A549 (cell line): Measurements from ENCODE around the gene DCAF7. TPM values are rescaled to one million over a fixed set of nuclear protein-coding genes. Genes with fewer than 3 reads are reported as not detected.

Experiments used
- ATAC-seq, 2 experiments: fragments of 200-7000 bp in 1 of 2; fragments of >200 bp in 1 of 2; cut with Nextera tagmentation in 1 of 2; cut with Tn5 transposase in 1 of 2; 3 replicates each; pipeline versions ENCODE4 v1.8.0 to v1.9.1; 2018 to 2020; ENCODE audit warnings: mild to moderate bottlenecking in 1 of 2, moderate library complexity in 1 of 2
- CTCF ChIA-PET: fragments of 300-600 bp; sonication (Branson Sonifier 250); formaldehyde crosslinking; extraction: SDS; loops from one replicate; lab custom pipeline; 2021; ENCODE audit warnings: antibody characterized with exemption, inconsistent platforms; lab: Yijun Ruan, JAX
- POLR2A ChIA-PET: fragments of 350-600 bp; formaldehyde crosslinking; extraction: SDS; loops from one replicate; lab custom pipeline; 2021; ENCODE audit warnings: antibody characterized with exemption, inconsistent platforms; lab: Yijun Ruan, JAX
- DNase-seq, 2 experiments: peaks; one replicate each; pipeline versions ENCODE4 v3.0.0 to v3.0.0-alpha.2; 2011 to 2016; ENCODE audit warnings: low read depth in 1 of 2, low spot score in 1 of 2
- FAIRE-seq: peaks from 2 replicates; lab custom pipeline; 2011; peaks lifted over from hg19 to GRCh38; lab: Jason Lieb, UNC
- H3K27ac ChIP-seq, 2 experiments: fragments of >200 bp; sonication (Bioruptor Twin); formaldehyde crosslinking; 3 replicates each; pipeline ENCODE4 v1.5.1; 2016 to 2017
- H3K4me1 ChIP-seq: fragments of >200 bp; sonication (Bioruptor Twin); formaldehyde crosslinking; 3 replicates; pipeline ENCODE4 v1.6.1; 2016
- H3K4me2 ChIP-seq: fragments of >200 bp; sonication (Bioruptor Twin); formaldehyde crosslinking; 3 replicates; pipeline ENCODE4 v1.6.1; 2016
- H3K4me3 ChIP-seq: fragments of >200 bp; sonication (Bioruptor Twin); formaldehyde crosslinking; 3 replicates; pipeline ENCODE4 v1.5.1; 2016
- H3K9me3 ChIP-seq: fragments of >200 bp; sonication (Bioruptor Twin); formaldehyde crosslinking; 3 replicates; pipeline ENCODE4 v1.6.1; 2016
- CBX2 ChIP-seq: fragments of 200-600 bp; sonication (generic); IDR thresholded peaks from 2 replicates; pipeline ENCODE4 v1.6.1; 2016; ENCODE audit warnings: low read depth, mild to moderate bottlenecking, borderline replicate concordance
- CBX8 ChIP-seq: fragments of 200-600 bp; sonication (generic); IDR thresholded peaks from 2 replicates; pipeline ENCODE4 v1.6.1; 2016
- CHD2 ChIP-seq: fragments of 150-350 bp; IDR thresholded peaks from 2 replicates; pipeline ENCODE4 v1.6.1; 2014; ENCODE audit warnings: low read length; ENCODE audit not compliant: partially characterized antibody
- EHF ChIP-seq: fragments of 250-450 bp; sonication (Bioruptor Pico); IDR thresholded peaks from 2 replicates; pipeline ENCODE4 v1.5.0; 2020; ENCODE audit warnings: mild to moderate bottlenecking
- FOXS1 ChIP-seq: fragments of 250-450 bp; sonication (Bioruptor Pico); IDR thresholded peaks from 2 replicates; pipeline ENCODE4 v1.5.0; 2020; ENCODE audit warnings: mild to moderate bottlenecking, moderate library complexity
- GATA3 ChIP-seq: IDR thresholded peaks from 2 replicates; pipeline ENCODE4 v1.6.1; 2012; ENCODE audit warnings: borderline replicate concordance
- HEYL ChIP-seq: fragments of 250-450 bp; sonication (Bioruptor Pico); IDR thresholded peaks from 2 replicates; pipeline ENCODE4 v1.8.0; 2021; ENCODE audit warnings: mild to moderate bottlenecking, moderate library complexity
- HOXB13 ChIP-seq: fragments of 250-450 bp; sonication (Bioruptor Pico); IDR thresholded peaks from 2 replicates; pipeline ENCODE4 v1.5.0; 2020; ENCODE audit warnings: low read depth, mild to moderate bottlenecking, moderate library complexity
- HOXB5 ChIP-seq: fragments of 250-450 bp; sonication (Bioruptor Pico); IDR thresholded peaks from 2 replicates; pipeline ENCODE4 v1.5.0; 2020; ENCODE audit warnings: mild to moderate bottlenecking, moderate library complexity
- JUNB ChIP-seq: fragments of >200 bp; sonication (Bioruptor Twin); formaldehyde crosslinking; IDR thresholded peaks from 2 replicates; pipeline ENCODE4 v1.6.1; 2016
- KDM1A ChIP-seq: fragments of 200-600 bp; sonication (generic); IDR thresholded peaks from 2 replicates; pipeline ENCODE4 v1.6.1; 2016; ENCODE audit warnings: low read depth, mild to moderate bottlenecking
- KDM5A ChIP-seq: fragments of 200-600 bp; sonication (generic); IDR thresholded peaks from 2 replicates; pipeline ENCODE4 v1.6.1; 2016; ENCODE audit warnings: antibody characterized with exemption, mild to moderate bottlenecking
- MYC ChIP-seq: IDR thresholded peaks from 2 replicates; pipeline ENCODE4 v1.6.1; 2012; ENCODE audit warnings: mild to moderate bottlenecking, inconsistent platforms, low read length, improper control_type of control experiment, borderline replicate concordance
- POLR2A ChIP-seq: IDR thresholded peaks from 2 replicates; pipeline ENCODE4 v1.6.1; 2012; ENCODE audit warnings: mild to moderate bottlenecking, low read length
- POLR2AphosphoS2 ChIP-seq: conservative IDR thresholded peaks from 2 replicates; pipeline ENCODE4 v1.6.1; 2012; ENCODE audit warnings: low read length, improper control_type of control experiment, inconsistent platforms
- RAD21 ChIP-seq, 2 experiments: fragments of >200 bp in 1 of 2; sonication (Bioruptor Twin) in 1 of 2; formaldehyde crosslinking in 1 of 2; IDR thresholded peaks in 1 of 2; conservative IDR thresholded peaks in 1 of 2; 2 replicates in 1 of 2; 3 replicates in 1 of 2; pipeline ENCODE4 v1.6.1; 2012 to 2018; ENCODE audit warnings: inconsistent platforms in 1 of 2
- RFX5 ChIP-seq: fragments of 450-650 bp; IDR thresholded peaks from 2 replicates; pipeline ENCODE4 v1.7.1; 2014; ENCODE audit warnings: antibody characterized with exemption, mild to moderate bottlenecking, moderate library complexity
- RNF2 ChIP-seq: fragments of 200-600 bp; sonication (generic); IDR thresholded peaks from 2 replicates; pipeline ENCODE4 v1.6.1; 2016; ENCODE audit warnings: low read depth, mild to moderate bottlenecking, antibody characterized with exemption, moderate library complexity, borderline replicate concordance
- TFCP2L1 ChIP-seq: fragments of 250-450 bp; sonication (Bioruptor Pico); IDR thresholded peaks from 2 replicates; pipeline ENCODE4 v1.5.0; 2021; ENCODE audit warnings: mild to moderate bottlenecking
- TP53 ChIP-seq: fragments of 250-450 bp; sonication (Bioruptor Pico); IDR thresholded peaks from 2 replicates; pipeline ENCODE4 v1.5.0; 2021; ENCODE audit warnings: mild to moderate bottlenecking, moderate library complexity
- ZFP36 ChIP-seq: fragments of 450-650 bp; IDR thresholded peaks from 2 replicates; pipeline ENCODE4 v1.6.1; 2014; ENCODE audit warnings: borderline replicate concordance; ENCODE audit not compliant: partially characterized antibody
- ZSCAN20 ChIP-seq: fragments of 250-450 bp; sonication (Bioruptor Pico); IDR thresholded peaks from 2 replicates; pipeline ENCODE4 v1.8.0; 2022; ENCODE audit warnings: mild to moderate bottlenecking, moderate library complexity
- WGBS: methylation state at CpG from one replicate; pipeline ENCODE4 v1.1.6; 2017; ENCODE audit errors: missing lambda C conversion rate; 5-methylcytosine and 5-hydroxymethylcytosine counted together
- polyA plus RNA-seq, 4 experiments: library from polyadenylated mRNA; depleted of rRNA in 3 of 4; stranded (reverse); fragments of >200 nt; fragmentation: RNase III in 1 of 4; extraction: RNeasy Plus Mini Kit Qiagen cat#74134 plus additional on column Dnase treatment in 1 of 4; gene quantifications; 2 replicates in 3 of 4; 3 replicates in 1 of 4; pipeline ENCODE4 v1.2.3, GENCODE V29; 2011 to 2017
- TF ChIP-seq, protein P1 (sequence below): IDR thresholded peaks from 2 replicates; pipeline ENCODE4 v1.6.1; 2012; ENCODE audit warnings: low read depth, borderline replicate concordance
- TF ChIP-seq, protein P2 (sequence below): fragments of >200 bp; sonication (Bioruptor Twin); formaldehyde crosslinking; IDR thresholded peaks from 2 replicates; pipeline ENCODE4 v1.6.1; 2016
- TF ChIP-seq, protein P3 (sequence below): fragments of >200 bp; sonication (Bioruptor Twin); formaldehyde crosslinking; IDR thresholded peaks from 3 replicates; pipeline ENCODE4 v1.5.1; 2016
- TF ChIP-seq, protein P4 (sequence below): IDR thresholded peaks from 2 replicates; pipeline ENCODE4 v1.6.1; 2012

DCAF7 gene
- polyA plus RNA-seq, 2 of the 4 experiments (the other 2 are of a cell fraction): 37.9 to 51.4 TPM

DNA sequence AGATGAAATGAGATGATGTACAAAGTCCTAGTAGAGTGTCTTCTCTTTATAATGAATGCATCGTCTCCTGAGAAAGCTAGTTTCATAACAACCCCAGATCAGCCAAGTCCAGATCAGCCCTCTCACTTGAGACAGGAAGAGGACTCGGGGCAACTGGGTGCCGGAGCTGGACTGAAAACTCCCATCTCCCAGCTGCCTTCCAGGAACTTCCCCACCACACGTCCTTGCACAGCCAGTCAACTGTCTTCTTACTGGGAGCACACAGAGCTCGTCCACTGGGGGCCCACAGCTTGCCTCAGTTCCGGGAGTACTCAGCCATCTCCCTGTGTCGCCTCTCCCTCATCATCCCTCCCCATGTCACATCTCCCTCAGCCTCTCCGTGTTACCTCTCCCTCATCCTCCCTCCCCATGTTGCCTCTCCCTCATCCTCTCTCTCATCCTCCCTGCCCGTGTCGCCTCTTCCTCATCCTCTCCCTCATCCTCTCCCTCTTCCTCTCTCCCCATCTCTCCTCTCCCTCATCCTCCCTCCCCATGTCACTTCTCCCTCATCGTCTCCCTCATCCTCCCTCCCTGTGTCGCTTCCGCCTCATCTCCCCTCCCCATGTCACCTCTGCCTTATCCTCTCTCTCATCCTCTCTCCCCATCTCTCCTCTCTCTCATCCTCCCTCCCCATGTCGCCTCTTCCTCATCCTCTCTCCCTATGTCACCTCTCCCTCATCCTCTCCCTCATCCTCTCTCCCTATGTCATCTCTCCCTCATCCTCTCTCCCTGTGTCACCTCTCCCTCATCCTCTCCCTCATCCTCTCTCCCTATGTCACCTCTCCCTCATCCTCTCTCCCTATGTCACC is 49.5 kb upstream of the DCAF7 start:
- POLR2A ChIA-PET: no interaction called here
- TF ChIP-seq RAD21 (conservative IDR thresholded peaks at IDR 0.05 in 1 of 2, IDR thresholded peaks at IDR 0.05 in 1 of 2): no peak
- no peak for TF ChIP-seq CHD2
- TF ChIP-seq ZSCAN20 (CRISPR knock-in tag): no peak
- no peak for TF ChIP-seq ZFP36
- TF ChIP-seq FOXS1 (CRISPR knock-in tag): no peak
- no peak for TF ChIP-seq CBX8
- TF ChIP-seq, protein P1, sequence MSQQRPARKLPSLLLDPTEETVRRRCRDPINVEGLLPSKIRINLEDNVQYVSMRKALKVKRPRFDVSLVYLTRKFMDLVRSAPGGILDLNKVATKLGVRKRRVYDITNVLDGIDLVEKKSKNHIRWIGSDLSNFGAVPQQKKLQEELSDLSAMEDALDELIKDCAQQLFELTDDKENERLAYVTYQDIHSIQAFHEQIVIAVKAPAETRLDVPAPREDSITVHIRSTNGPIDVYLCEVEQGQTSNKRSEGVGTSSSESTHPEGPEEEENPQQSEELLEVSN: no peak
- no peak for TF ChIP-seq HEYL (CRISPR knock-in tag)
- TF ChIP-seq TFCP2L1 (CRISPR knock-in tag): no peak
- TF ChIP-seq EHF: no peak
- TF ChIP-seq GATA3: no peak
- TF ChIP-seq RNF2: no peak
- no peak for TF ChIP-seq TP53 (CRISPR knock-in tag)
- no peak for TF ChIP-seq HOXB13 (CRISPR knock-in tag)
- DNase-seq (no peak), FAIRE-seq (no peak), ATAC-seq (peak in 1 of 2 experiments; percentile 20; a peak in 1 of 6 replicates)
- Histone ChIP-seq H3K9me3 (peaks cover 12% of the 10 kb centered on the region; the same call in 2 of the 3 replicates), H3K4me1 (no peaks in the 10 kb centered on the region), H3K4me3 (no peak overlapping the region), H3K27ac (no peak overlapping the region), H3K4me2 (no peak overlapping the region)
- 32% methylated on average over 14 of the region's 14 CpGs for WGBS
- CTCF ChIA-PET: no interaction called here

DNA sequence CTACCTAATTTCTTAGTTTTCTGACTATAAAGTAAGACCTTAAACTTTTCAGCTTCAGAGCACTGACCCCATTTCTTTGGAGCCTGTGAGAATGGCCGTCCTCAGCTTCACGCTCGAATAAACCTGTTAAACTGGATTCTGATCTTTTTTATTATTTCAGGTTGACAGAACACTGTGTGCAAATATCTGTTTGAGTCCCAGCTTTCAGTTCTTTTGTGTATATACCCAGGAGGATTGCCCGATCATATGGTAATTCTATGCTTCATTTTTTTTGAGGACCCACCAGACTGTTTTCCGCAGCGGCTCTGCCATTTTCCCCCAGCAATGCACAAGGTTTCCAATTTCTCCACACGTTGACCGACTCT is 47.0 kb upstream of the DCAF7 start:
- peaks cover 16% of the 10 kb centered on the region; the same call in 2 of the 3 replicates for H3K9me3 ChIP-seq
- ChIA-PET POLR2A (no interaction called here), CTCF (interaction anchor here (0.9 to 2.0 kb wide), 5 partner anchors 11 to 78 kb away, joined by 3 to 12 read pairs (median 6); no protein-coding TSS in a partner anchor)
- WGBS: 26% methylated on average over 8 of the region's 8 CpGs
- FAIRE-seq (no peak), DNase-seq (no peak), ATAC-seq (no peak)
- H3K4me1 ChIP-seq: no peaks in the 10 kb centered on the region
- TF ChIP-seq EHF: no peak
- no peak for TF ChIP-seq HOXB5
- TF ChIP-seq POLR2AphosphoS2: no peak
- TF ChIP-seq, protein P2, sequence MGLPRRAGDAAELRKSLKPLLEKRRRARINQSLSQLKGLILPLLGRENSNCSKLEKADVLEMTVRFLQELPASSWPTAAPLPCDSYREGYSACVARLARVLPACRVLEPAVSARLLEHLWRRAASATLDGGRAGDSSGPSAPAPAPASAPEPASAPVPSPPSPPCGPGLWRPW: no peak
- no peak for TF ChIP-seq RFX5
- TF ChIP-seq CBX2: no peak
- TF ChIP-seq, protein P1: no peak
- TF ChIP-seq ZSCAN20 (CRISPR knock-in tag): no peak
- H3K27ac ChIP-seq: no peak overlapping the region
- H3K4me2 ChIP-seq: no peak overlapping the region
- H3K4me3 ChIP-seq: no peak overlapping the region

DNA sequence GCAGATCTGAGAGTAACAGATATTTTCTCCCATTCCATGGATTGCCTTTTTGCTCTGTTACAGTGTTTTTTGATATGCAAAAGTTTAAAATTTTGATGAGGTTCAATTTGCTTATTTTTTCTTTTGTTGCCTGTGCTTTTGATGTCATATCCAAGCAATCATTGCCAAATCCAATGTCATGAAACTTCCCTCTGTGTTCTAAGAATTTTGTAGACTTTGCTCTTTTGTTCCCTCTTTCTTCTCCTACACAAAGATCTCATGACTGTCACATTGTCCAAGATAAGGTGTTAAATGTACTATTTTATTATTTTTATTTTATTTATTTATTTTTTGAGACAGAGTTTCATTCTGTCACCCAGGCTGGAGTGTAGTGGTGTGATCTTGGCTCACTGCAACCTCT is 46.0 kb upstream of the DCAF7 start:
- ATAC-seq (no peak), FAIRE-seq (no peak), DNase-seq (no peak)
- Histone ChIP-seq H3K4me1 (no peaks in the 10 kb centered on the region), H3K4me2 (no peak overlapping the region), H3K9me3 (peaks cover 16% of the 10 kb centered on the region; the same call in 2 of the 3 replicates), H3K27ac (no peak overlapping the region), H3K4me3 (no peak overlapping the region)
- CTCF ChIA-PET: interaction anchor here (1.0 to 1.9 kb wide), 3 partner anchors 13 to 57 kb away, joined by 3 to 5 read pairs (median 4); no protein-coding TSS in a partner anchor
- TF ChIP-seq KDM5A (no peak), JUNB (no peak), MYC (no peak), KDM1A (no peak), RNF2 (no peak), GATA3 (no peak), HEYL (CRISPR knock-in tag) (no peak), RFX5 (no peak), TP53 (CRISPR knock-in tag) (no peak), POLR2A (no peak), TFCP2L1 (CRISPR knock-in tag) (no peak)
- TF ChIP-seq, protein P3, sequence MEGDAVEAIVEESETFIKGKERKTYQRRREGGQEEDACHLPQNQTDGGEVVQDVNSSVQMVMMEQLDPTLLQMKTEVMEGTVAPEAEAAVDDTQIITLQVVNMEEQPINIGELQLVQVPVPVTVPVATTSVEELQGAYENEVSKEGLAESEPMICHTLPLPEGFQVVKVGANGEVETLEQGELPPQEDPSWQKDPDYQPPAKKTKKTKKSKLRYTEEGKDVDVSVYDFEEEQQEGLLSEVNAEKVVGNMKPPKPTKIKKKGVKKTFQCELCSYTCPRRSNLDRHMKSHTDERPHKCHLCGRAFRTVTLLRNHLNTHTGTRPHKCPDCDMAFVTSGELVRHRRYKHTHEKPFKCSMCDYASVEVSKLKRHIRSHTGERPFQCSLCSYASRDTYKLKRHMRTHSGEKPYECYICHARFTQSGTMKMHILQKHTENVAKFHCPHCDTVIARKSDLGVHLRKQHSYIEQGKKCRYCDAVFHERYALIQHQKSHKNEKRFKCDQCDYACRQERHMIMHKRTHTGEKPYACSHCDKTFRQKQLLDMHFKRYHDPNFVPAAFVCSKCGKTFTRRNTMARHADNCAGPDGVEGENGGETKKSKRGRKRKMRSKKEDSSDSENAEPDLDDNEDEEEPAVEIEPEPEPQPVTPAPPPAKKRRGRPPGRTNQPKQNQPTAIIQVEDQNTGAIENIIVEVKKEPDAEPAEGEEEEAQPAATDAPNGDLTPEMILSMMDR: no peak
- TF ChIP-seq, protein P4, sequence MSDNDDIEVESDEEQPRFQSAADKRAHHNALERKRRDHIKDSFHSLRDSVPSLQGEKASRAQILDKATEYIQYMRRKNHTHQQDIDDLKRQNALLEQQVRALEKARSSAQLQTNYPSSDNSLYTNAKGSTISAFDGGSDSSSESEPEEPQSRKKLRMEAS: no peak
- POLR2A ChIA-PET: no interaction called here
